ENCODE results near the gene GARS1.

DNA sequence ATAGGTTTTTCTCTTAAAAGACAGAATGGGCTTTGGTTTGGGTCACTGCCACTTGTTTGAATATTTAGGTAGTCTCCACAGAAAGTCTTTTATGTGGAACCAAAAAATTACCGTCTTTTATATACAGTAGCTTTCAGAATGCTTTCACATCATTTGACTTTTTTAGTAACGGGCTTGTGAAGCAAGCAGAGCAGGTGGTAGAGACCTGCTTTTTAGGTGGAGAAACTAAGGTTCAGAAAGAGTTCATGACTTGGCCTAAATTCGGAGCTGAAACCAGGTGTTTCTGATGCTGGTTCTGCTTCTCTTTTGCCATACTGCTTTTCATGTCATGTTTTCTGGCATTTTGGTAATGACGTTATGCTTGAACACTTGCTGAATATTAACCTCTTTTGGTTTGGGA lies 36.3 kb downstream of the GARS1 start:
- TF ChIP-seq, protein P1, sequence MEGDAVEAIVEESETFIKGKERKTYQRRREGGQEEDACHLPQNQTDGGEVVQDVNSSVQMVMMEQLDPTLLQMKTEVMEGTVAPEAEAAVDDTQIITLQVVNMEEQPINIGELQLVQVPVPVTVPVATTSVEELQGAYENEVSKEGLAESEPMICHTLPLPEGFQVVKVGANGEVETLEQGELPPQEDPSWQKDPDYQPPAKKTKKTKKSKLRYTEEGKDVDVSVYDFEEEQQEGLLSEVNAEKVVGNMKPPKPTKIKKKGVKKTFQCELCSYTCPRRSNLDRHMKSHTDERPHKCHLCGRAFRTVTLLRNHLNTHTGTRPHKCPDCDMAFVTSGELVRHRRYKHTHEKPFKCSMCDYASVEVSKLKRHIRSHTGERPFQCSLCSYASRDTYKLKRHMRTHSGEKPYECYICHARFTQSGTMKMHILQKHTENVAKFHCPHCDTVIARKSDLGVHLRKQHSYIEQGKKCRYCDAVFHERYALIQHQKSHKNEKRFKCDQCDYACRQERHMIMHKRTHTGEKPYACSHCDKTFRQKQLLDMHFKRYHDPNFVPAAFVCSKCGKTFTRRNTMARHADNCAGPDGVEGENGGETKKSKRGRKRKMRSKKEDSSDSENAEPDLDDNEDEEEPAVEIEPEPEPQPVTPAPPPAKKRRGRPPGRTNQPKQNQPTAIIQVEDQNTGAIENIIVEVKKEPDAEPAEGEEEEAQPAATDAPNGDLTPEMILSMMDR (IDR thresholded peaks at IDR 0.05) = no peak
- no peak for TF ChIP-seq POLR2A (IDR thresholded peaks at IDR 0.05)
